GM18873 (cell line): Measurements from ENCODE around the gene ZBTB7A.

Experiments used
- ATAC-seq: cut with Tn5 transposase; IDR thresholded peaks from one replicate; pipeline ENCODE4 v1.9.1; 2021; ENCODE audit warnings: mild to moderate bottlenecking, moderate library complexity, moderate number of reproducible peaks; ENCODE audit not compliant: unreplicated experiment, low FRiP score

Gene ZBTB7A

GRCh38 chr19:4038661-4039423 is 27.9 kb downstream of the ZBTB7A start:
- no peak for ATAC-seq

GRCh38 chr19:4038057-4038456 is 28.6 kb downstream of the ZBTB7A start:
- no peak for ATAC-seq

- no peak for ATAC-seq
These were observed 29.3 kb downstream of the ZBTB7A start for GRCh38 chr19:4037301-4037949.

- no peak for ATAC-seq
These were observed 30.0 kb downstream of the ZBTB7A start for GRCh38 chr19:4036576-4037300.

GRCh38 chr19:4035582-4035981 is 31.1 kb downstream of the ZBTB7A start:
- ATAC-seq = no peak

GRCh38 chr19:4035018-4035566 is 31.6 kb downstream of the ZBTB7A start:
- no peak for ATAC-seq

GRCh38 chr19:4034048-4035017 is 32.4 kb downstream of the ZBTB7A start:
- no peak for ATAC-seq

- ATAC-seq = no peak
These were observed 33.4 kb downstream of the ZBTB7A start for GRCh38 chr19:4033028-4033956.

GRCh38 chr19:4032436-4032835 is 34.3 kb downstream of the ZBTB7A start:
- no peak for ATAC-seq

GRCh38 chr19:4031420-4031819 is 35.3 kb downstream of the ZBTB7A start:
- ATAC-seq = no peak

- ATAC-seq = no peak
These were observed 35.7 kb downstream of the ZBTB7A start for GRCh38 chr19:4030981-4031380.

GRCh38 chr19:4030552-4030951 is 36.1 kb downstream of the ZBTB7A start:
- ATAC-seq = no peak

GRCh38 chr19:4029247-4029614 is 37.5 kb downstream of the ZBTB7A start:
- ATAC-seq = no peak

- ATAC-seq = no peak
These were observed 38.1 kb downstream of the ZBTB7A start for GRCh38 chr19:4028334-4029246.

GRCh38 chr19:4027146-4027545 is 39.6 kb downstream of the ZBTB7A start:
- no peak for ATAC-seq

GRCh38 chr19:4025317-4025716 is 41.4 kb downstream of the ZBTB7A start:
- ATAC-seq = no peak

GRCh38 chr19:4023600-4024398 is 42.9 kb downstream of the ZBTB7A start:
- no peak for ATAC-seq
